VCaP (cell line): ENCODE data around the gene IDE.

Source experiments
- H3K27ac ChIP-seq: fragments of 450-650 bp; 2 replicates; pipeline ENCODE4 v1.5.1; 2017
- CTCF ChIP-seq: fragments of 450-650 bp; conservative IDR thresholded peaks from 2 replicates; pipeline ENCODE4 v1.5.1; 2017; ENCODE audit warnings: mild to moderate bottlenecking, moderate library complexity

Gene IDE

DNA sequence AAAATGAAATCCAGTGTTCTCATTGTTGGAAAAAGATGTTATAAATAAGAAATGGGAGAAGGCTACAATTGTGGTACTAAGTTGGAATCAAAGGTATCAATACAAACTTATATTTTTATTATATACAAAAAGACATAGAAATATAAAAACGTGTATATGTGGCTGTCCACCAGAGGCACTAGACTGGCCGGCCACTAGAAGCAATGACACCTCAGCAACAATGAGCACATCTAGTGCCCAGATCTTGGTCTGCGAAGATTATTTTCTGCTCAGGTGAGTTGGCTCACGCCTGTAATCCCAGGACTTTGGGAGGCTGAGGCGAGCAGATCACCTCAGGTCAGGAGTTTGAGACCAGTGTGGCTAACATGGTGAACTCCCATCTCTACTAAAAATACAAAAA is 21.6 kb downstream of the IDE start:
- no peak overlapping the region for H3K27ac ChIP-seq
- TF ChIP-seq CTCF: 0 out of 2 replicates have a peak, but pooled peaks have one; percentile 20

GRCh38 chr10:92550924-92551323 is 23.0 kb downstream of the IDE start:
- peak overlapping the region; percentile 50 for H3K27ac ChIP-seq
- peak; percentile 48 for TF ChIP-seq CTCF

DNA sequence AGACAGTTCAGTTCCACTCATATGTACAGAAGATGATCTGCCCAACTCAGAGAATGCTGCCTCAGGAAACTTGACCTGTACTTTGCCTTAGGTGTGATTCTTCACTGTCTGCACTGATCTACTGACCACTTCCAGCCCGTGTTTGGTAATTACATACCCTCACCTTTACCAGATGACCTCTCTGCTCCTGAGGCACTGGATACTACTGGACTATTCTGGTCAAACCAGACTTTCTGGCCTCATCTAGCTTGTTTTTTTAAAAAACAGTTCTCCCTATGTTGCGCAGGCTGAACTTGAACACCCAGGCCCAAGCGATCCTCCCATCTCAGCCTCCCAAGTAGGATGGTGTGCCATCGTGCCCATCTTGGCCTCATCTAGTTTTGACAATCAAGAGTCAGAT is 26.2 kb downstream of the IDE start:
- H3K27ac ChIP-seq: no peak overlapping the region
- TF ChIP-seq CTCF: no peak

DNA sequence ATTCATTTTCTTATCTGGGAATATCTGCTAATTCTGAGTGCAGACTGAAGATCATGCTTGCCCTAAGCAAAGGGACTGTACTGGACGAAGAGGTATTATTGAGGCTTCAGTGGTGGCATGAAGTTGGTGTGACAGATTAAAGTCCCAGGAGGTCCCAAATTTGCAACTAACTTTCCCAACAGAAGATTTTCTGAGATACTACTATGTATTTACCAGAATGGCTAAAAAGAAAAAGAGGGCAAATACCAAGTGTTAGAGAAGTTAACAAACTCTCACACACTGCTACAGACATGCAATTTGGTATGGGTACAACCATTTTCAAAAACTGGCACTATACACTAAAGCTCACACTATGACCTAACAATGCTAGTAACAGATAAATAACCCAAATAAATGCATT is 28.3 kb downstream of the IDE start:
- TF ChIP-seq CTCF: no peak
- H3K27ac ChIP-seq: no peak overlapping the region

DNA sequence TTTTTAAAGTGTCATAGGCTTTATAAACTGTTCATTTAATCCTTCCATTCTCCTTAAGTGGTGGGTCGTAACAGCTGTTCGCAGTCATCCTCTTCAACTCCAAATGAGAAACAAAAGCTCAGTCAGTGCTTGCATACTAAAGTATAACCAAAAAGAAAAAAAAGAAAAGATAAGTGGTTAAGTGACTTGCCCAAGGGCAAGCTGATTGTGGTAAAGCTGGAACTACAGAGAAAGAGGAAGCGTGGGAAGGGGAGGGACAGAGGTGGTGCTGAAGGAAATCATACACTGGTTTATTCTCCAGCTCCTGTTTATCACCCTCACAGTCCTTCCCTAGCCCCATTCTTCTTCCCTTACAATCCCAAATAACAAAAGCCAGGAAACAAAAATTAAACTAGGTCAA is 29.6 kb downstream of the IDE start:
- H3K27ac ChIP-seq: no peak overlapping the region
- no peak for TF ChIP-seq CTCF

- no peak overlapping the region for H3K27ac ChIP-seq
- TF ChIP-seq CTCF: no peak
Observed at GRCh38 chr10:92542458-92542857, 31.4 kb downstream of the IDE start.

DNA sequence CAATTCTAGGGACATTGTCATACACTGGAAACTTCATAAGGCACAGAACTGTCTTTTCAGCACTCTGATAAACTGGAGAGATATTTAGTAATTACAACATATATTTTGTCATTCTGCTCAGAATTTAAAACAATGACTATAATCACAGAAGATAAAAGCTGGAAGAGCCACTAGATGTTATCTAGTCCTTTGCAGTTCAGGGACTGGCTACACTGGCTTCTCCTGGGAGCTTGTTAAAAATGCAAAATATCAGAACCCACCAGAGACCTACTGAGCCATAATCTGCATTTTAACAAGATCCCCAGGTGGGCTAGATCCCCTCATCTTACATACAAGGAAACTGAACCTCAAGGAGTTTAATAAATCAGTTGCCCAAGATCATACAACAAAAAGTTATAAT is 32.3 kb downstream of the IDE start:
- H3K27ac ChIP-seq: no peak overlapping the region
- TF ChIP-seq CTCF: no peak
